Astrocyte of the cerebellum (primary cell): ENCODE measurements around the gene ADAMTS3.

Source experiments
- DNase-seq: peaks from one replicate; pipeline ENCODE4 v3.0.0-alpha.2; 2011; ENCODE audit warnings: low read depth
- H3K4me3 ChIP-seq: 2 replicates; pipeline ENCODE4 v1.5.1; 2011; ENCODE audit warnings: mild to moderate bottlenecking, low read depth, low read length, moderate library complexity
- in situ Hi-C: cut with HindIII; loops from 2 replicates; pipeline ENCODE4 v1.10.0; 2017; ENCODE audit warnings: low sequenced_read_pairs
- TF ChIP-seq, protein P1 (sequence below): IDR thresholded peaks from 2 replicates; pipeline ENCODE4 v1.5.1; 2012; ENCODE audit warnings: low read length, low read depth, moderate library complexity, mild to moderate bottlenecking; ENCODE audit errors: missing control alignments

The ADAMTS3 gene

GRCh38 chr4:72496119-72496518, 72.9 kb downstream of the ADAMTS3 start:
- TF ChIP-seq, protein P1, sequence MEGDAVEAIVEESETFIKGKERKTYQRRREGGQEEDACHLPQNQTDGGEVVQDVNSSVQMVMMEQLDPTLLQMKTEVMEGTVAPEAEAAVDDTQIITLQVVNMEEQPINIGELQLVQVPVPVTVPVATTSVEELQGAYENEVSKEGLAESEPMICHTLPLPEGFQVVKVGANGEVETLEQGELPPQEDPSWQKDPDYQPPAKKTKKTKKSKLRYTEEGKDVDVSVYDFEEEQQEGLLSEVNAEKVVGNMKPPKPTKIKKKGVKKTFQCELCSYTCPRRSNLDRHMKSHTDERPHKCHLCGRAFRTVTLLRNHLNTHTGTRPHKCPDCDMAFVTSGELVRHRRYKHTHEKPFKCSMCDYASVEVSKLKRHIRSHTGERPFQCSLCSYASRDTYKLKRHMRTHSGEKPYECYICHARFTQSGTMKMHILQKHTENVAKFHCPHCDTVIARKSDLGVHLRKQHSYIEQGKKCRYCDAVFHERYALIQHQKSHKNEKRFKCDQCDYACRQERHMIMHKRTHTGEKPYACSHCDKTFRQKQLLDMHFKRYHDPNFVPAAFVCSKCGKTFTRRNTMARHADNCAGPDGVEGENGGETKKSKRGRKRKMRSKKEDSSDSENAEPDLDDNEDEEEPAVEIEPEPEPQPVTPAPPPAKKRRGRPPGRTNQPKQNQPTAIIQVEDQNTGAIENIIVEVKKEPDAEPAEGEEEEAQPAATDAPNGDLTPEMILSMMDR, result peak; percentile 17
- in situ Hi-C loops, result no loop called here
- no peak overlapping the region for H3K4me3 ChIP-seq
- no peak for DNase-seq

DNA sequence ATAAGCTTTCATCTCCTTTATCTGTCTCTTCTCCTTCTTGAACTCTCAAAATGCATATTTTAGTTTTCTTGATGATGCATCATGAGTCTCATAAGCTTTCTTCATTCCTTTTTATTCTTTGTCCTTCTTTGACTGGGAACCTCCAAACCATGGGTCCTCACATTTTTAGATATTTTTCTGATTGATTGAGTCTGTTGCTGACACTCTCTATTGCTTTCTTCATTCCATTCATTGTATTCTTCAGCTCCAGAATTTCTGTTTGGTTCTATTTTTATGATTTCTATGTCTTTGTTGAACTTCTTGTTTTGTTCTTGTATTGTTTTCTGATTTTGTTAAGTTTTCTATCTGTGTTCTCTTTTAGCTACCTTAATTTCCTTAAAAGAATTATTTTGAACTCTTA, 74.9 kb downstream of the ADAMTS3 start:
- no peak overlapping the region for H3K4me3 ChIP-seq
- TF ChIP-seq, protein P1, result no peak
- no peak for DNase-seq
- in situ Hi-C loops, result no loop called here

DNA sequence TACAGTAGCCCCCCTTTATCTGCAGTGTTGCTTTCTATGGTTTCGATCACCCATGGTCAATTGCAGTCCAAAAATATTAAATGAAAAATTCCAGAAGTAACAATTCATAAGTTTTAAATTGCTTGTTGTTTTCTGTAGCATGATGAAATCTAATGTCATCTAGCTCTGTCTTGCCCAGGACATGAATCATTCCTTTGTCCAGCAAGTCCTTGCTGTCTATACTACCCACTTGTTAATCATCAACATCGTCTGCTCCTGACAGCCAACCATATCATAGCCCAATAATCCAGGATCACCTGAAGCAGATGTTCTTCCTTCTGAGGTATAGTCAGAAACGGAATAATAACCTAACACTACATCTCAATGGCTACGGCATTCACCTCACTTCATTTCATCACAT, 79.8 kb downstream of the ADAMTS3 start:
- no peak for DNase-seq
- TF ChIP-seq, protein P1, result no peak
- in situ Hi-C loops, result no loop called here

GRCh38 chr4:72486991-72487390, 82.0 kb downstream of the ADAMTS3 start:
- H3K4me3 ChIP-seq, result no peak overlapping the region
- in situ Hi-C loops, result no loop called here
- TF ChIP-seq, protein P1, result no peak
- DNase-seq, result no peak

More for the DNA sequence above, 79.8 kb downstream of the ADAMTS3 start:
- no peak overlapping the region for H3K4me3 ChIP-seq

- DNase-seq, result no peak
- TF ChIP-seq, protein P1, result no peak
- no peak overlapping the region for H3K4me3 ChIP-seq
- in situ Hi-C loops, result no loop called here
Observed at GRCh38 chr4:72484981-72485380, 84.0 kb downstream of the ADAMTS3 start.

DNA sequence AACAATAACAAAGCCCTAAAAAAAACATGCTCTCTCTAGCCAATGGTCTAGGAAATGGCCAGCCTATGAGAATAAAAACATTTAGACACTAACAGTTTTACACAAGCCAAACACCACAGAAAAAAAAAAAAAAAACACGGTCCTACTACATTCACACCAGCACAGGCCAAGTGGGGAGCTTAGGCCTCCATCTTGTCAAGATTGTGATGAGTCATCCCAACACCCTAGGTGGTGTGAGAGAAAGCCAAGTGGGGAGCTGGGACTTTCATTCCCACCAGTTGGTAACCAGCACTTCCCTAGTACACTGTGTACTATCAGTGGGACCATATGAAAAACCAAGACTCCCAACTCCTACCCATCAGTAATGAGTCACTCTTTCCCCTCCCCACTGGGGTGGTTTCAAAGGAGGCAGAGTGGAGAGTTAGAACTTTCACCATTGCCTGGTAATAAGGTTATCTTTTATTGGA, 95.6 kb downstream of the ADAMTS3 start:
- H3K4me3 ChIP-seq, result no peak overlapping the region
- DNase-seq, result peak; percentile 23
- in situ Hi-C loops, result no loop called here
- TF ChIP-seq, protein P1, result no peak

DNA sequence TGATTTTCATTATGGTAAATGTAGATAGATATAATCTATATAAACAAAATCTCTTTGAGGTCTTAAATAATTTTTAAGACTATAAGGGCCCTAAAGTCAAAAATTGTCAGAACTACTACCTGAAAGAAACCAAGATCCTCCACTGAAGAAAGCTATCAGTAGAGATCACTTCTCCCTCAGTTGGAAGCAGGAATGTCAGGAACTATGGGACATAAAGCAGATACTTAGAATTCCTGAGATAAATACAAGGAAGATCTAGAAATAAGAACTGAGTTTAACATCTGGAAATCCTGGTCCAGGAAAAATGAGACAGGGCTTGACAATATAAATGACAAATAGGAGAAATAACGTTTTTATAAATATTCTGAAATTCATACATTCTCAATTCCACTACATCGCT, 97.2 kb downstream of the ADAMTS3 start:
- TF ChIP-seq, protein P1, result no peak
- in situ Hi-C loops, result no loop called here
- no peak overlapping the region for H3K4me3 ChIP-seq
- DNase-seq, result no peak
